Ishikawa (cell line): Measurements from ENCODE around the gene PSD.

Experiments used
- EP300 ChIP-seq: IDR thresholded peaks from 2 replicates; pipeline ENCODE4 v1.6.1; 2012; ENCODE audit warnings: borderline replicate concordance
- RAD21 ChIP-seq: IDR thresholded peaks from 2 replicates; pipeline ENCODE4 v1.6.1; 2012; ENCODE audit warnings: low read depth
- YY1 ChIP-seq: IDR thresholded peaks from 2 replicates; pipeline ENCODE4 v1.6.1; 2012; ENCODE audit warnings: low read depth

DNA sequence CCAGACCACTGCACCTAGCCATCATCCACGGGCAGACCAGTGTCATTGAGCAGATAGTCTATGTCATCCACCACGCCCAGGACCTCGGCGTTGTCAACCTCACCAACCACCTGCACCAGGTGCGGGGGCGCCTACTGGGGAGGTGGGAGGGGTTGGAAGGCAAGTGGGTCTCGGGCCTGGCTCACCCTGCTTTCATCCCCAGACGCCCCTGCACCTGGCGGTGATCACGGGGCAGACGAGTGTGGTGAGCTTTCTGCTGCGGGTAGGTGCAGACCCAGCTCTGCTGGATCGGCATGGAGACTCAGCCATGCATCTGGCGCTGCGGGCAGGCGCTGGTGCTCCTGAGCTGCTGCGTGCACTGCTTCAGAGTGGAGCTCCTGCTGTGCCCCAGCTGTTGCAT is 18.5 kb downstream of the PSD start:
- no peak for TF ChIP-seq RAD21
- no peak for TF ChIP-seq EP300
- TF ChIP-seq YY1: no peak
